ENCODE data around the gene ITPRID2. TPM values are rescaled to one million over a fixed set of nuclear protein-coding genes. Genes with fewer than 3 reads are reported as not detected.
A peak's percentile ranks its signal among the peaks of the same experiment; 100 is the strongest.

The ITPRID2 gene
- total RNA-seq, result 135 and 184 TPM in 2 replicates

- peak; percentile 94 to 95 for DNase-seq (ENCODE audit: low read depth in 2 of 2)
Observed at GRCh38 chr2:181891258-181891965, at the start of gene ITPRID2. Gene ITPRID2 (plus strand): TSS chr2:181891730. CDS start chr2:181892067, 337 bp downstream.

GRCh38 chr2:181844551-181845290, 46.8 kb upstream of the ITPRID2 start:
- DNase-seq (ENCODE audit: low read depth in 2 of 2), result no peak

- DNase-seq (ENCODE audit: low read depth in 2 of 2), result no peak
Observed at GRCh38 chr2:181846399-181847197, 44.9 kb upstream of the ITPRID2 start.

- no peak for DNase-seq (ENCODE audit: low read depth in 2 of 2)
Observed at GRCh38 chr2:181847198-181847556, 44.4 kb upstream of the ITPRID2 start.

- DNase-seq (ENCODE audit: low read depth in 2 of 2), result no peak
Observed at GRCh38 chr2:181847702-181848101, 43.8 kb upstream of the ITPRID2 start.

- no peak for DNase-seq (ENCODE audit: low read depth in 2 of 2)
Observed at GRCh38 chr2:181848261-181848886, 43.2 kb upstream of the ITPRID2 start.

- no peak for DNase-seq (ENCODE audit: low read depth in 2 of 2)
Observed at GRCh38 chr2:181849601-181850000, 41.9 kb upstream of the ITPRID2 start.

- peak; percentile 11 for DNase-seq (ENCODE audit: low read depth in 2 of 2)
Observed at GRCh38 chr2:181850936-181851560, 40.5 kb upstream of the ITPRID2 start.

- DNase-seq (ENCODE audit: low read depth in 2 of 2), result no peak
Observed at GRCh38 chr2:181851726-181852125, 39.8 kb upstream of the ITPRID2 start.

- DNase-seq (ENCODE audit: low read depth in 2 of 2), result no peak
Observed at GRCh38 chr2:181853696-181854095, 37.8 kb upstream of the ITPRID2 start.

- DNase-seq (ENCODE audit: low read depth in 2 of 2), result no peak
Observed at GRCh38 chr2:181857483-181857882, 34.0 kb upstream of the ITPRID2 start.

- no peak for DNase-seq (ENCODE audit: low read depth in 2 of 2)
Observed at GRCh38 chr2:181858600-181858999, 32.9 kb upstream of the ITPRID2 start.

- DNase-seq (ENCODE audit: low read depth in 2 of 2), result no peak
Observed at GRCh38 chr2:181859123-181859522, 32.4 kb upstream of the ITPRID2 start.

GRCh38 chr2:181859803-181860202, 31.7 kb upstream of the ITPRID2 start:
- DNase-seq (ENCODE audit: low read depth in 2 of 2), result no peak

GRCh38 chr2:181861379-181861778, 30.2 kb upstream of the ITPRID2 start:
- DNase-seq (ENCODE audit: low read depth in 2 of 2), result no peak

- no peak for DNase-seq (ENCODE audit: low read depth in 2 of 2)
Observed at GRCh38 chr2:181862583-181863281, 28.8 kb upstream of the ITPRID2 start.

GRCh38 chr2:181872178-181872577, 19.4 kb upstream of the ITPRID2 start:
- DNase-seq (ENCODE audit: low read depth in 2 of 2), result no peak

GRCh38 chr2:181876614-181877063, 14.9 kb upstream of the ITPRID2 start:
- peak in 1 of 2 donors; percentile 77 for DNase-seq (ENCODE audit: low read depth in 2 of 2)

- no peak for DNase-seq (ENCODE audit: low read depth in 2 of 2)
Observed at GRCh38 chr2:181877181-181877664, 14.3 kb upstream of the ITPRID2 start.

- peak in 1 of 2 donors; percentile 24 for DNase-seq (ENCODE audit: low read depth in 2 of 2)
Observed at GRCh38 chr2:181878448-181878847, 13.1 kb upstream of the ITPRID2 start.
